Upper lobe of right lung (tissue), 1 donor: Measurements from ENCODE around the gene LAMC1. TPM values are rescaled to one million over a fixed set of nuclear protein-coding genes. Genes with fewer than 3 reads are reported as not detected.

Experiments used
- ATAC-seq: fragments of 200-7000 bp; cut with Tn5 transposase; one replicate; pipeline ENCODE4 v1.9.1; 2020; ENCODE audit warnings: mild to moderate bottlenecking, moderate library complexity
- DNase-seq: peaks from one replicate; pipeline ENCODE4 v3.0.0-alpha.2; 2020
- H3K27ac ChIP-seq: fragments of 200-600 bp; one replicate; pipeline ENCODE4 v1.8.0; 2022
- H3K27me3 ChIP-seq: fragments of 200-600 bp; one replicate; pipeline ENCODE4 v1.8.0; 2022; ENCODE audit warnings: mild to moderate bottlenecking
- H3K36me3 ChIP-seq: fragments of 200-600 bp; one replicate; pipeline ENCODE4 v1.8.0; 2022
- H3K4me1 ChIP-seq: fragments of 200-600 bp; one replicate; pipeline ENCODE4 v1.8.0; 2022
- H3K4me3 ChIP-seq: fragments of 200-600 bp; one replicate; pipeline ENCODE4 v1.8.0; 2022; ENCODE audit warnings: mild to moderate bottlenecking
- H3K9me3 ChIP-seq: fragments of 200-600 bp; one replicate; pipeline ENCODE4 v1.8.0; 2022
- CTCF ChIP-seq: fragments of 200-600 bp; IDR thresholded peaks from one replicate; pipeline ENCODE4 v1.8.0; 2022; ENCODE audit warnings: antibody characterized with exemption
- intact Hi-C: fragments of 100-400 bp; cut with DNase I; formaldehyde crosslinking; loops from one replicate; pipeline ENCODE4 v1.11.0; 2022
- total RNA-seq: library from RNA; stranded (reverse); fragmentation: NEBNext Ultra II Directional; extraction: Animal tissue kit (Norgen Biotek cat#: 25700); gene quantifications from one replicate; pipeline ENCODE4 v1.2.1, GENCODE V29; 2021
- donor health status: DM: no; HTN: yes; CAD: no; lungs with severe emphysema.

LAMC1 gene
- total RNA-seq, 1 donor from 2014 or later = 120 TPM

GRCh38 chr1:183004141-183004540 is 19.1 kb upstream of the LAMC1 start:
- ATAC-seq (no peak), DNase-seq (no peak)
- no peak overlapping the region for H3K4me3 ChIP-seq
- no peaks in the 10 kb centered on the region for H3K9me3 ChIP-seq
- peaks cover 13% of the 10 kb centered on the region for H3K4me1 ChIP-seq
- H3K27me3 ChIP-seq = no peaks in the 10 kb centered on the region
- intact Hi-C loops = no loop called here
- no peak overlapping the region for H3K27ac ChIP-seq
- no peaks in the 10 kb centered on the region for H3K36me3 ChIP-seq
- TF ChIP-seq CTCF = no peak

- H3K27ac ChIP-seq = no peak overlapping the region
- no peak for TF ChIP-seq CTCF
- H3K36me3 ChIP-seq = no peaks in the 10 kb centered on the region
- intact Hi-C loops = no loop called here
- H3K9me3 ChIP-seq = no peaks in the 10 kb centered on the region
- DNase-seq (no peak), ATAC-seq (no peak)
- H3K4me3 ChIP-seq = no peak overlapping the region
- no peaks in the 10 kb centered on the region for H3K27me3 ChIP-seq
- no peaks in the 10 kb centered on the region for H3K4me1 ChIP-seq
Observed at GRCh38 chr1:183011859-183012258, 11.4 kb upstream of the LAMC1 start.

- TF ChIP-seq CTCF = no peak
- DNase-seq (no peak), ATAC-seq (no peak)
- Histone ChIP-seq H3K4me1 (no peaks in the 10 kb centered on the region), H3K27me3 (no peaks in the 10 kb centered on the region), H3K4me3 (no peak overlapping the region), H3K27ac (no peak overlapping the region), H3K36me3 (no peaks in the 10 kb centered on the region), H3K9me3 (no peaks in the 10 kb centered on the region)
- intact Hi-C loops = no loop called here
Observed at GRCh38 chr1:183012301-183012994, 10.8 kb upstream of the LAMC1 start.

- intact Hi-C loops = no loop called here
- H3K9me3 ChIP-seq = no peaks in the 10 kb centered on the region
- H3K36me3 ChIP-seq = no peaks in the 10 kb centered on the region
- DNase-seq (no peak), ATAC-seq (no peak)
- H3K4me3 ChIP-seq = no peak overlapping the region
- H3K27ac ChIP-seq = no peak overlapping the region
- no peak for TF ChIP-seq CTCF
- H3K4me1 ChIP-seq = peaks cover 7% of the 10 kb centered on the region
- no peaks in the 10 kb centered on the region for H3K27me3 ChIP-seq
Observed at GRCh38 chr1:183019139-183019740, 4.0 kb upstream of the LAMC1 start.

- no peak for ATAC-seq
- intact Hi-C loops = no loop called here
- DNase-seq = no peak
Observed at GRCh38 chr1:183019860-183020259, 3.4 kb upstream of the LAMC1 start.

More at GRCh38 chr1:183019860-183020259, 3.4 kb upstream of the LAMC1 start:
- no peaks in the 10 kb centered on the region for H3K36me3 ChIP-seq
- peaks cover 7% of the 10 kb centered on the region for H3K4me1 ChIP-seq
- no peaks in the 10 kb centered on the region for H3K27me3 ChIP-seq
- no peak overlapping the region for H3K4me3 ChIP-seq
- TF ChIP-seq CTCF = no peak
- no peak overlapping the region for H3K27ac ChIP-seq
- H3K9me3 ChIP-seq = no peaks in the 10 kb centered on the region
